ENCODE results near the gene CD6.

CD6 gene, protein sequence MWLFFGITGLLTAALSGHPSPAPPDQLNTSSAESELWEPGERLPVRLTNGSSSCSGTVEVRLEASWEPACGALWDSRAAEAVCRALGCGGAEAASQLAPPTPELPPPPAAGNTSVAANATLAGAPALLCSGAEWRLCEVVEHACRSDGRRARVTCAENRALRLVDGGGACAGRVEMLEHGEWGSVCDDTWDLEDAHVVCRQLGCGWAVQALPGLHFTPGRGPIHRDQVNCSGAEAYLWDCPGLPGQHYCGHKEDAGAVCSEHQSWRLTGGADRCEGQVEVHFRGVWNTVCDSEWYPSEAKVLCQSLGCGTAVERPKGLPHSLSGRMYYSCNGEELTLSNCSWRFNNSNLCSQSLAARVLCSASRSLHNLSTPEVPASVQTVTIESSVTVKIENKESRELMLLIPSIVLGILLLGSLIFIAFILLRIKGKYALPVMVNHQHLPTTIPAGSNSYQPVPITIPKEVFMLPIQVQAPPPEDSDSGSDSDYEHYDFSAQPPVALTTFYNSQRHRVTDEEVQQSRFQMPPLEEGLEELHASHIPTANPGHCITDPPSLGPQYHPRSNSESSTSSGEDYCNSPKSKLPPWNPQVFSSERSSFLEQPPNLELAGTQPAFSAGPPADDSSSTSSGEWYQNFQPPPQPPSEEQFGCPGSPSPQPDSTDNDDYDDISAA

GRCh38 chr11:60971520-60971919 lies at the start of gene CD6:
CD6 (plus strand) TSS chr11:60971680; CDS start chr11:60971866, 186 bp downstream.
- no peak for FAIRE-seq

DNA sequence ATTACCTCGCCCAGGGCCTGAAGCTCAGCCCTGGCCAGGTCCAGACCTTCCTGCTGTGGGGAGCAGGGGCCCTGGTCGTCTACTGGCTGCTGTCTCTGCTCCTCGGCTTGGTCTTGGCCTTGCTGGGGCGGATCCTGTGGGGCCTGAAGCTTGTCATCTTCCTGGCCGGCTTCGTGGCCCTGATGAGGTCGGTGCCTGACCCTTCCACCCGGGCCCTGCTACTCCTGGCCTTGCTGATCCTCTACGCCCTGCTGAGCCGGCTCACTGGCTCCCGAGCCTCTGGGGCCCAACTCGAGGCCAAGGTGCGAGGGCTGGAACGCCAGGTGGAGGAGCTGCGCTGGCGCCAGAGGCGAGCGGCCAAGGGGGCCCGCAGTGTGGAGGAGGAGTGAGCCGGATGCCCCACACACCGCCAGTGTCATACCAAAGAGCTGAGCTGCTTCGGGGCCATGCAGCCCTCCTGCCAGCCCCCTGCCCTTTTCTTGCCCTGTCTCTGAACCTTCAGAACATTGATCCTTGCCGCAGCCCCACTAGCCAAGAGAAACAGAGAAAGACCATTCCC lies 49.6 kb upstream of the CD6 start:
- FAIRE-seq: no peak

GRCh38 chr11:60922906-60923305 lies 48.6 kb upstream of the CD6 start:
- no peak for FAIRE-seq

DNA sequence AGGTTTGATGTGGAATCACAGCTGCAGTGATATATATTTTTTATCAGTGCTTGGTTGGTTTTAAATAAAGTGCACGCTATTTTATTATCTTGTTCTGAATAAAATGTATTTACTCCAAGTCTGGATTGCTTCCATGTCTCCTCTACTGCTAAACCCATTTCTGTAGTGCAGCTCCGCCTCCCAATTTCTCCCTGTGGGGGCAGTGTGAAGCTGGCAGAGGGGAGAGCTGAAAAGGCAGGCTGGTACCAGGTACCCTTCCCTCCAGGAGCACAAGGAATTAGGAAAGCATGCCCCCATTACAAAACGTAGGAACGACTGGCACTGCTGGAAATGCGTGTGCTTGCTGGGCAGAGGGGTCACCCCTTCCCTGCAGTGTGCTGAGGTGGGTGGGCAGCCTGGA lies 48.2 kb upstream of the CD6 start:
- FAIRE-seq: no peak

GRCh38 chr11:60923800-60924109 lies 47.7 kb upstream of the CD6 start:
- FAIRE-seq: no peak

GRCh38 chr11:60924110-60924905 lies 47.2 kb upstream of the CD6 start, which contains the start of gene TMEM132A:
TMEM132A (plus strand) TSS chr11:60924460; CDS start chr11:60924634, 174 bp downstream.
- FAIRE-seq: no peak

GRCh38 chr11:60924906-60925853 lies 46.3 kb upstream of the CD6 start:
- FAIRE-seq: no peak

DNA sequence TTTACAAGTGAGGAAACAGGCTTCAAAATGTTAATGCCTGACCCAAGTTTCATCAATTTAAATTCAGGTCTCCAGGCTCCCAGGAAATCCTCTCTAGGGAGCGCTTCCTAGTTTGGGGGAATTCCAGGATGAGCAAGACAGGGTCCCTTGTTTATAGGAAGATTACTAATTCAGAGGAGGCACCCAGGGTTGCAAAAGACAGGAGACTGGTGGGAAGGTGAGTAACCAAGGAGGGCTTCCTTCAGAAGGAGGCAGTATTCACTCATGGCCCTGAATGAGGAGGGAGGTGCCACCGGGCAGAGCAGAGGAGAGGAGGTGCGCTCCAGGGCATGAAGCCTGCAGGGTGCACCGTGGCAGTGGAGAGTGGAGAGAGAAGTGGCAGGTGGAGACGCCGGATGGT lies 45.6 kb upstream of the CD6 start:
- FAIRE-seq: no peak

DNA sequence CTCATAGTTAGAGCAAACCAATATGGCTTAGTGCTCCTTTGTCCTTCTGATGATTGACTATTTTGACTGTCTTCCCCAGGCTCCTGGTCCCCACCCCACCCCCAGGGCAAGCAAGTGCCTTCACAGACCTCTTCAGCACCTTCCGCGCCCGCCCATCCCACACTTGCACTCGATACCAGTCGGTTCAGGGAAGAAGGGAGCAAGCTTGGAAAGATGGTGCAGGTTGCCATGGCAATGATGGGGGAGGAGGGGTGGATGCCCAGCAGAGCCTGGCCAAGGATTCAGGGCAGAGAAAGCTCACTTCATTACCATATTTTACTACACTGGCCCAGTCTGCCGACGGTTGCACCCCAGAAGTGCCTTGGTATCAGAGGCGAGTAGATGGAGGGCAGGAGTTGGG lies 45.0 kb upstream of the CD6 start:
- FAIRE-seq: no peak

DNA sequence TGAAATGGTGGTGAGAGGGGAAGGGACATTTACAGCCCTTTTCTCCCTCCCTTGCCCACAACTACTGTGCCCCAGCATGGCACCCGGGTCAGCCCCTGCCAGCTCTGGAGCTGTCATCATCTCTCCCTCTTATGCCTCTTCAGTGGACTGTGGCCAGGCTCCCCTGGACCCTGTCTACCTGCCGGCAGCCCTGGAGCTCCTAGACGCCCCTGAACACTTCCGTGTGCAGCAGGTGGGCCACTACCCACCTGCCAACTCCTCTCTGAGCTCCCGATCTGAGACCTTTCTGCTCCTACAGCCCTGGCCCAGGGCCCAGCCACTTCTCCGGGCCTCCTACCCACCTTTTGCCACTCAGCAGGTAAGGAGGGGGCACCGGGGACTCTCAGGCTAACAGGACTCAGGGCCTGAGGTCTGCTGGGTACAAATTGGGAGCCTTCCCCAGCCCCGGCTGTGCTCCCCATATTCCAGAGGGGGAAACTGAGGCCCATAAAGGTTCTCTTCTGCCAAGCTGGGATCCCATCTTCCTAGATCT lies 44.4 kb upstream of the CD6 start:
- no peak for FAIRE-seq

GRCh38 chr11:60927600-60927999 lies 43.9 kb upstream of the CD6 start:
- FAIRE-seq: no peak

DNA sequence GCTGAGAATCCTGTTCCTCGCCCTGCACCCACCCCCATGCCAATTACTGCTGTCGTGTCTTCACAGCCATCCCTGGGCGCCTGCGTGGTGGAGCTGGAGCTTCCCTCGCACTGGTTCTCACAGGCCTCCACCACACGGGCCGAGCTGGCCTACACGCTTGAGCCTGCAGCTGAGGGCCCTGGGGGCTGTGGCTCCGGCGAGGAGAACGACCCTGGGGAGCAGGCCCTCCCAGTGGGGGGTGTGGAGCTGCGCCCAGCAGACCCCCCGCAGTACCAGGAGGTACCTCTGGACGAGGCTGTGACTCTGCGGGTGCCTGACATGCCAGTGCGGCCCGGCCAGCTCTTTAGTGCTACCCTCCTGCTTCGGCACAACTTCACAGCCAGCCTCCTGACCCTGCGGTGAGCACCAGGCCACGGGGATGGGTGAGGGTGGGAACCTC lies 42.9 kb upstream of the CD6 start:
- no peak for FAIRE-seq

DNA sequence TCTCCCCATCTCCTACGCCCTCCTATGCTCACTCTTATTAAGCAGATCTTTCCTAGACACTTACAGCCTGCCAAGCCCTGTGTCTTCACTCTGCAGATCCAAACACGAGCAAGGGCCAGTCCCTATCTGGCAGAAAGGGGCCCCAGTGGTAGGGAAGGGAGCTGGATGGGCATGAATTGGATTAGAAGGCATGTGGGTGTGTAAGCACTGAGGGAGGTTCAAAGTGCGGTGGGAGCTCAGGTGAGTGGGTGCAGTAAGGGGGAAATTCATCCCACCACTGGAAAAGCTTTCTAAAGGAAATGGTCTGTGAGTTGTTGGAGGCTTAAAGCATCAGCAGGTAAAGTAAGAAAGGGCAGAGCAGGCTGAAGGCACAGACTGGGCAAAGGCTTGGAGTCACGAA lies 41.7 kb upstream of the CD6 start:
- no peak for FAIRE-seq

DNA sequence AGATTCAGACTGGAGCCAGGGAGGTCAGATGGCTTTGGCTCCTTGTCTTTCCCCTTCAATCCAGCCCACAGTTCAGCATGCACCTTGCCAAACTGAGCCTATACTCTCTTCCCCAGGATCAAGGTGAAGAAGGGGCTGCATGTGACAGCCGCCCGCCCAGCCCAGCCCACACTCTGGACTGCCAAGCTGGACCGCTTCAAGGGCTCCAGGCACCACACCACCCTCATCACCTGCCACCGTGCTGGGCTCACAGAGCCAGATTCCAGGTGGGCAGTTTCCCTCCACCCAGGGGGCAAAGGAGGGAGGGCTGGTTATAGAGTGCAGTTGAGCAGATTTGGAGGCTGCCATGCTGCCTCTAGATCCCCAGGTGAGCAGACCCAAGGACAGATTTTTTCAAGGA lies 41.1 kb upstream of the CD6 start:
- no peak for FAIRE-seq

- FAIRE-seq: no peak
Observed at GRCh38 chr11:60931917-60932316, 39.6 kb upstream of the CD6 start.

DNA sequence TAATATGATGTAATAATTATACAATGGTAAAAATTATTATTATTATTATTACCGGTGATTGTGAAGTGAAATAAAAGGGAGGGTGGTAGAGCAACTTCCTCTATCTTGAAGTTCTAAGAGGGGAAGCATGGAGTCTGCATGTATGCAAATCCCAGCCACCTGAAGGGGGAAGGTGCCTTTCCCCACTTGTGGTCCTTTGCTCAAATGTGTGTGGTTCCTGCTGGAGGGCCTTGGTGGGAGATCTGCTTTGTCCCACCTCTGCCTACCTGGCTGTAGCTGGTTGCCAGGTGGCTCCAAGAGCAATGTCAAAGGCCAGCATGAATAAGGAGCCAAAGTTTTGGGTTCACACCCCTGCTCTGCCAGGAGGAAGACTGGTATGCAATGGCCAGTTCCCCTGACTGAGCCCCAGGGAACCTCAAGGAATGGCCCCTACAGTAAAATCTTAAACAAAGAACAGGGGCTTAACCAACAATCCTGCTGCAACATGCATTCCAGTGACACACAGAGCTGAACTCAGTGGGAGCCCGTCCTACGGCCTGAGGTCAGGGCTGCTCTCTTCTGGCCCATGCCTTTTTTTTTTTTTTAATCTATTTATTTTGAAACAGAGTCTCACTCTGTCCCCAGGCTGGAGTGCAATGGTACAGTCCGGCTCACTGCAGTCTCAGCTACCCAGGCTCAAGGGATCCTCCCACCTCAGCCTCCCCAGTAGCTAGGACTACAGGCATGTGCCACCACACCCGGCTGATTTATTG lies 38.7 kb upstream of the CD6 start:
- no peak for FAIRE-seq

DNA sequence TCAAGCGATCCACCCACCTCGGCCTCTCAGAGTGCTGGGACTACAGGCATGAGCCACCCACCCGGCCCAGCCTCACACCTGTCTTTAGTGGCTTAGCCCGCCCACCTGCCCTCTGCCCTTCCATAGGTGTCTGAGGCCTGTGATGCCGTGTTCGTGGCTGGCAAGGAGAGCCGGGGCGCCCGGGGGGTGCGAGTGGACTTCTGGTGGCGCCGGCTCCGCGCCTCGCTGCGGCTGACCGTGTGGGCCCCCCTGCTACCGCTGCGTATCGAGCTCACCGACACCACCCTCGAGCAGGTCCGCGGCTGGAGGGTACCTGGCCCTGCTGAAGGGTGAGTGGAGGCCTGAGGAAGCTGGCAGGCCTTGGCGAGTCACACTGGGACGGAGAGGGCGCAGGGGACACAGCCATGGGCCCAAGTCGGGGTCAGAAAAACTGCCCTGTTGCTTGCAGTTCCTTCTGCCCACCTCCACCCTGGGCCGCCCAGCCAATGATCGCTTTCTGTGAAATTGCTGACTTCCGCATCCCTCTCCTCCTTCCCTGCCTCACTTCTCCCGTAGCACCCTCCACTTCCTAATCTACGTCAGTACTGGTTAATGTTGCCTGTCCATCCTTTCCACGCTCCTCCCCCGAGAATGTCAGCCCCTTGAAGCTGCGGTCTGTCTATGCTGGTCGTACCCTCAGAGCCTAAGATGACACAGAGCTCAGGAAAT lies 37.9 kb upstream of the CD6 start:
- no peak for FAIRE-seq

DNA sequence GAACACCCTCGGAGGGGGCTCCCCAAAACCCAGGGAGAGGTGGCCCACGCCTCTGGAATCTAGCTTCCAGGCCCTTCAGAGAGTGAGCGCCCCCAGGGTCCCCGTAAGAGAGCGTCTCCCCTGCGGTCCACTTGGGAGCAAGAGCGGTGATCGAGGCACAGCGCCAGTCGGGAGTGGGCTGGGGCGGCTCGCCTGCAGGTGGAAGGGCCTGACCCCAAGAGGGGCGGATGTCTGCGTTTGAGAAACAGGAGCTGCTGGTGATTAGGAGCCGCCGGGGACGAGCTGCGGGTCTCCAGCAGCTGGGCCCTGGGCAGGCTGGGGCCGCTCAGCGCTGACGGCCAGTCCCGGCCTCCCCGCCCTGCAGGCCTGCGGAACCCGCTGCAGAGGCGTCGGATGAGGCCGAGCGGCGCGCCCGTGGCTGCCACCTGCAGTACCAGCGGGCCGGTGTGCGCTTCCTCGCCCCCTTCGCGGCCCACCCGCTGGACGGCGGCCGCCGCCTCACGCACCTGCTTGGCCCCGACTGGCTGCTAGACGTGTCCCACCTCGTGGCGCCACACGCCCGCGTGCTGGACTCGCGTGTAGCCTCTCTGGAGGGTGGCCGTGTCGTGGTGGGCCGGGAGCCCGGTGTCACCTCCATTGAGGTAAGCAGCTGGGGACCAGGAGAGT lies 37.2 kb upstream of the CD6 start:
- FAIRE-seq: no peak

GRCh38 chr11:60934790-60935605 lies 36.5 kb upstream of the CD6 start:
- no peak for FAIRE-seq

Data from endometrium (tissue), 2 donors.